K562 (cell line): ENCODE data around the gene NACC1. TPM values are rescaled to one million over a fixed set of nuclear protein-coding genes. Genes with fewer than 3 reads are reported as not detected.
A peak's percentile ranks its signal among the peaks of the same experiment; 100 is the strongest.

Source experiments
- CBFB ChIP-seq: sonication (generic); formaldehyde crosslinking; IDR thresholded peaks from 2 replicates; pipeline ENCODE4 v1.4.0; 2020; ENCODE audit warnings: mild to moderate bottlenecking, missing genetic modification reagents
- CLOCK ChIP-seq: fragments of 250-450 bp; sonication (Bioruptor Pico); IDR thresholded peaks from 2 replicates; pipeline ENCODE4 v1.4.0; 2020; ENCODE audit warnings: mild to moderate bottlenecking, moderate library complexity, borderline replicate concordance
- DDX20 ChIP-seq: fragments of 450-650 bp; IDR thresholded peaks from 2 replicates; pipeline ENCODE4 v1.6.1; 2016; ENCODE audit warnings: missing genetic modification characterization, low read depth, mild to moderate bottlenecking, missing compliant biosample characterization, moderate library complexity
- ILK ChIP-seq: fragments of 450-650 bp; IDR thresholded peaks from 2 replicates; pipeline ENCODE4 v1.6.1; 2016; ENCODE audit warnings: missing genetic modification characterization, low read depth, mild to moderate bottlenecking, missing compliant biosample characterization, moderate library complexity, borderline replicate concordance
- KLF10 ChIP-seq: fragments of 250-450 bp; sonication (Bioruptor Pico); IDR thresholded peaks from 2 replicates; pipeline ENCODE4 v1.6.1; 2021; ENCODE audit warnings: matching md5 sums
- MTF1 ChIP-seq: fragments of 250-450 bp; sonication (Bioruptor Pico); IDR thresholded peaks from 2 replicates; pipeline ENCODE4 v1.9.0; 2021; ENCODE audit warnings: moderate library complexity, mild to moderate bottlenecking, inconsistent platforms, borderline replicate concordance
- NCOA4 ChIP-seq: fragments of 450-650 bp; IDR thresholded peaks from 2 replicates; pipeline ENCODE4 v1.6.1; 2018; ENCODE audit warnings: mild to moderate bottlenecking; ENCODE audit not compliant: partially characterized antibody
- RAD21 ChIP-seq, 2 experiments: fragments of 250-450 bp in 1 of 2; fragments of 450-650 bp in 1 of 2; sonication (Bioruptor Pico) in 1 of 2; formaldehyde crosslinking in 1 of 2; IDR thresholded peaks in 1 of 2; conservative IDR thresholded peaks in 1 of 2; 2 replicates each; pipeline versions ENCODE4 v1.4.0 to v1.8.0; 2020 to 2022; ENCODE audit warnings: mild to moderate bottlenecking in 2 of 2, moderate library complexity in 1 of 2
- RBFOX2 ChIP-seq: fragments of 200-400 bp; formaldehyde crosslinking; IDR thresholded peaks from 2 replicates; pipeline ENCODE4 v1.6.1; 2017; ENCODE audit warnings: low read depth, mild to moderate bottlenecking, low read length, moderate library complexity
- SRF ChIP-seq, 2 experiments: fragments of 250-450, 450-650 bp in 1 of 2; sonication (Bioruptor Pico) in 1 of 2; sonication (generic) in 1 of 2; formaldehyde crosslinking; IDR thresholded peaks; 2 replicates each; pipeline versions ENCODE4 v1.5.0 to v1.5.1; 2020 to 2022; ENCODE audit warnings: mild to moderate bottlenecking in 1 of 2, missing genetic modification reagents in 1 of 2
- XRCC3 ChIP-seq: fragments of 450-650 bp; IDR thresholded peaks from 2 replicates; pipeline ENCODE4 v1.6.1; 2017; ENCODE audit warnings: mild to moderate bottlenecking, moderate library complexity
- ZBTB1 ChIP-seq: sonication (generic); formaldehyde crosslinking; IDR thresholded peaks from 2 replicates; pipeline ENCODE4 v1.8.1; 2023; ENCODE audit warnings: missing genetic modification reagents, low read depth, mild to moderate bottlenecking, borderline replicate concordance
- ZBTB7A ChIP-seq: IDR thresholded peaks from 2 replicates; pipeline ENCODE4 v1.6.1; 2011; ENCODE audit warnings: low read depth, mild to moderate bottlenecking, low read length, moderate library complexity, borderline replicate concordance; ENCODE audit not compliant: control insufficient read depth
- ZNF274 ChIP-seq: IDR thresholded peaks from 2 replicates; pipeline ENCODE4 v1.6.1; 2011; ENCODE audit warnings: low read depth, mild to moderate bottlenecking, low read length, moderate library complexity, borderline replicate concordance
- ZNF347 ChIP-seq: fragments of 450-650 bp; formaldehyde crosslinking; IDR thresholded peaks from 2 replicates; pipeline ENCODE4 v1.4.0; 2020; ENCODE audit warnings: low read depth, mild to moderate bottlenecking, moderate library complexity
- ZSCAN29 ChIP-seq: fragments of 450-650 bp; IDR thresholded peaks from 2 replicates; pipeline ENCODE4 v1.6.1; 2017
- polyA plus RNA-seq, 8 experiments: library from polyadenylated mRNA; depleted of rRNA in 4 of 8; stranded (reverse) in 5 of 8; unstranded in 3 of 8; fragments of >200 nt; fragmentation: Nextera tagmentation in 2 of 8; fragmentation: Illumina TruSeq in 1 of 8; extraction: Ambion mirVana in 2 of 8; extraction: Trizol in 1 of 8; gene quantifications; 2 replicates each; pipeline versions ENCODE4 v1.2.1 to v1.2.3, GENCODE V29; 2011 to 2014; ENCODE audit warnings: inconsistent platforms in 1 of 8, missing spikeins in 1 of 8
- total RNA-seq, 7 experiments: library from RNA; depleted of rRNA in 6 of 7; stranded (reverse); fragments of >200 nt in 6 of 7; fragmentation: Illumina TruSeq in 2 of 7; extraction: Trizol in 2 of 7; gene quantifications; 2 replicates each; pipeline versions ENCODE4 v1.2.1 to v1.2.3, GENCODE V29; 2011 to 2021; ENCODE audit warnings: low replicate concordance in 1 of 7
- TF ChIP-seq, protein P1 (sequence below), 3 experiments: IDR thresholded peaks in 2 of 3; conservative IDR thresholded peaks in 1 of 3; 2 replicates each; pipeline ENCODE4 v1.5.1; 2011 to 2012; ENCODE audit warnings: low read length in 3 of 3, mild to moderate bottlenecking in 3 of 3, control low read depth in 2 of 3, improper control_type of control experiment in 1 of 3, inconsistent platforms in 1 of 3, low read depth in 1 of 3, mixed read lengths in 1 of 3, moderate library complexity in 1 of 3; ENCODE audit not compliant: insufficient read depth in 2 of 3
- TF ChIP-seq, protein P2 (sequence below): sonication (generic); formaldehyde crosslinking; IDR thresholded peaks from 2 replicates; pipeline ENCODE4 v1.8.1; 2023; ENCODE audit warnings: mild to moderate bottlenecking, missing genetic modification reagents

The NACC1 gene
- total and polyA plus RNA-seq, 9 of the 15 experiments (the other 6 are each of a cell fraction or from before 2014, with no cell fraction given), result 0.04 to 96.6 (median 25.8) TPM

DNA sequence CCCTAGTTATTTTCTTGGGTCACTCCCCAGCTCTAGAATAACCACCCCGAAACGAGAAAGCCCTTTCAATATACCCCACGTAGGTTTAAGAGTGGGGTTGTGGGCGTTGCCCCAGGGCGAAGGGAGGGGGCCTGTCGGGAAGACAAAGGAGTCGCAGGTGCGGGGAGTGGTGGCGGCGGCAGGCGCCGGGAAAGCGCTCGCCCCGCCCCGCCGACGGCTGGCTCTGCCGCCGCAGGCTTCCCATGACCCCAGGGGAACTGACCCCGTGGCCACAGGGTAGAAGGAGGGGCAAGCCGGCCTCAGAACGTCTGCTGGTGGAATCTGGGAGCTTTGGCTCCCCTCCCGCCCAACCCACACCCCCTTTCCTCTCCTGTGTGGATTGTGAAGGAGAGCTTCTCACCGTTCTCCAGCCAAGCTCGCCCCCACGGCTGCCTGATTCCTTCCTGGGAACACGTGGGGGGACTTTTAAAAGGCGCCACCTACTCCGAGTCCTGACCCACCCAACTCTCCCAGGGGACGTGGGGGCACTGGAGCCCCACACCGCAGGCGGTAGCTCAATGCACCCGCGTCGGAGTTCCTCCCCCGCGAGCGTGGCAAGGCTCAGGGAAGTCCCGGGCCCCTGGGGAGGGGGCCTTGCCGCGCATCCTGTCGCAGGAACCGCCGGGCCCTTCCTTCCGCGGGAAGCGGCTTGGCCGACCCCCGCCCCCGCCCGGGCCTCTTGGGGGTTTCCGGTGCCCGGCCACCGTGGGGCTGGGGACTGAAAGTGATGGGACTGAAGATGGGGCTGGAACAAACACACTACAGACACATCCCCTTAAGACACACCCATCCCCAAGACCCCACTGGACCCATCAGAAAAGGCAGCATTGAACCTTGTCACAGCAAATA is 37.7 kb downstream of the NACC1 start (continued):
- TF ChIP-seq ZBTB7A (peak; percentile 79), KLF10 (0 out of 2 replicates have a peak, but pooled peaks have one; percentile 35), CBFB (CRISPR knock-in tag) (no peak), XRCC3 (no peak), RBFOX2 (peak; percentile 80), SRF (CRISPR knock-in tag; IDR thresholded peaks at IDR 0.05) (no peak), ZNF274 (peak; percentile 37; the same call in 1 of the 2 replicates), DDX20 (tag) (no peak), CLOCK (CRISPR knock-in tag) (no peak), RAD21 (CRISPR knock-in tag; conservative IDR thresholded peaks at IDR 0.05 in 1 of 2, IDR thresholded peaks at IDR 0.05 in 1 of 2) (no peak), ILK (no peak), ZNF347 (CRISPR knock-in tag) (no peak), MTF1 (CRISPR knock-in tag) (no peak), ZBTB1 (CRISPR knock-in tag) (no peak), ZSCAN29 (no peak), NCOA4 (no peak)
- TF ChIP-seq, protein P1, sequence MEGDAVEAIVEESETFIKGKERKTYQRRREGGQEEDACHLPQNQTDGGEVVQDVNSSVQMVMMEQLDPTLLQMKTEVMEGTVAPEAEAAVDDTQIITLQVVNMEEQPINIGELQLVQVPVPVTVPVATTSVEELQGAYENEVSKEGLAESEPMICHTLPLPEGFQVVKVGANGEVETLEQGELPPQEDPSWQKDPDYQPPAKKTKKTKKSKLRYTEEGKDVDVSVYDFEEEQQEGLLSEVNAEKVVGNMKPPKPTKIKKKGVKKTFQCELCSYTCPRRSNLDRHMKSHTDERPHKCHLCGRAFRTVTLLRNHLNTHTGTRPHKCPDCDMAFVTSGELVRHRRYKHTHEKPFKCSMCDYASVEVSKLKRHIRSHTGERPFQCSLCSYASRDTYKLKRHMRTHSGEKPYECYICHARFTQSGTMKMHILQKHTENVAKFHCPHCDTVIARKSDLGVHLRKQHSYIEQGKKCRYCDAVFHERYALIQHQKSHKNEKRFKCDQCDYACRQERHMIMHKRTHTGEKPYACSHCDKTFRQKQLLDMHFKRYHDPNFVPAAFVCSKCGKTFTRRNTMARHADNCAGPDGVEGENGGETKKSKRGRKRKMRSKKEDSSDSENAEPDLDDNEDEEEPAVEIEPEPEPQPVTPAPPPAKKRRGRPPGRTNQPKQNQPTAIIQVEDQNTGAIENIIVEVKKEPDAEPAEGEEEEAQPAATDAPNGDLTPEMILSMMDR (IDR thresholded peaks at IDR 0.05 in 2 of 3, conservative IDR thresholded peaks at IDR 0.05 in 1 of 3; ENCODE audit: insufficient read depth in 2 of 3, low read depth in 1 of 3, low read length in 3 of 3), result no peak
- TF ChIP-seq, protein P2, sequence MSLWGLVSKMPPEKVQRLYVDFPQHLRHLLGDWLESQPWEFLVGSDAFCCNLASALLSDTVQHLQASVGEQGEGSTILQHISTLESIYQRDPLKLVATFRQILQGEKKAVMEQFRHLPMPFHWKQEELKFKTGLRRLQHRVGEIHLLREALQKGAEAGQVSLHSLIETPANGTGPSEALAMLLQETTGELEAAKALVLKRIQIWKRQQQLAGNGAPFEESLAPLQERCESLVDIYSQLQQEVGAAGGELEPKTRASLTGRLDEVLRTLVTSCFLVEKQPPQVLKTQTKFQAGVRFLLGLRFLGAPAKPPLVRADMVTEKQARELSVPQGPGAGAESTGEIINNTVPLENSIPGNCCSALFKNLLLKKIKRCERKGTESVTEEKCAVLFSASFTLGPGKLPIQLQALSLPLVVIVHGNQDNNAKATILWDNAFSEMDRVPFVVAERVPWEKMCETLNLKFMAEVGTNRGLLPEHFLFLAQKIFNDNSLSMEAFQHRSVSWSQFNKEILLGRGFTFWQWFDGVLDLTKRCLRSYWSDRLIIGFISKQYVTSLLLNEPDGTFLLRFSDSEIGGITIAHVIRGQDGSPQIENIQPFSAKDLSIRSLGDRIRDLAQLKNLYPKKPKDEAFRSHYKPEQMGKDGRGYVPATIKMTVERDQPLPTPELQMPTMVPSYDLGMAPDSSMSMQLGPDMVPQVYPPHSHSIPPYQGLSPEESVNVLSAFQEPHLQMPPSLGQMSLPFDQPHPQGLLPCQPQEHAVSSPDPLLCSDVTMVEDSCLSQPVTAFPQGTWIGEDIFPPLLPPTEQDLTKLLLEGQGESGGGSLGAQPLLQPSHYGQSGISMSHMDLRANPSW, result no peak
